GM23338 (cell line): Measurements from ENCODE around the gene WWOX.

Experiments
- CTCF ChIP-seq, 2 experiments: fragments of 200-600 bp in 1 of 2; sonication (generic) in 1 of 2; conservative IDR thresholded peaks; 2 replicates each; pipeline versions ENCODE4 v1.5.1 to v1.6.1; 2016 to 2017; ENCODE audit warnings: antibody characterized with exemption in 2 of 2, low read depth in 2 of 2, mild to moderate bottlenecking in 2 of 2, moderate library complexity in 1 of 2
- EZH2phosphoT487 ChIP-seq: fragments of 200-600 bp; sonication (generic); IDR thresholded peaks from one replicate; pipeline ENCODE4 v1.8.1; 2018; ENCODE audit warnings: antibody characterized with exemption; ENCODE audit not compliant: unreplicated experiment

- TF ChIP-seq EZH2phosphoT487 = no peak
- no peak for TF ChIP-seq CTCF (conservative IDR thresholded peaks at IDR 0.05; ENCODE audit: low read depth in 2 of 2)
Measured at GRCh38 chr16:78480588-78480987, 381.1 kb downstream of the WWOX start.
